Lower leg skin (tissue), 3 donors: ENCODE measurements around the gene SLC12A3.

Source experiments
- POLR2A ChIP-seq, 2 donors: fragments of 450-650 bp; IDR thresholded peaks; one replicate each; pipeline ENCODE4 v1.6.1; 2016 to 2017; ENCODE audit warnings: antibody characterized with exemption in 2 of 2, mild to moderate bottlenecking in 1 of 2, moderate library complexity in 1 of 2
- TF ChIP-seq, protein P1 (sequence below), 3 donors: fragments of 450-650 bp; IDR thresholded peaks; one replicate each; pipeline ENCODE4 v1.5.1; 2016; ENCODE audit warnings: antibody characterized with exemption in 3 of 3, mild to moderate bottlenecking in 3 of 3, moderate library complexity in 2 of 3

DNA sequence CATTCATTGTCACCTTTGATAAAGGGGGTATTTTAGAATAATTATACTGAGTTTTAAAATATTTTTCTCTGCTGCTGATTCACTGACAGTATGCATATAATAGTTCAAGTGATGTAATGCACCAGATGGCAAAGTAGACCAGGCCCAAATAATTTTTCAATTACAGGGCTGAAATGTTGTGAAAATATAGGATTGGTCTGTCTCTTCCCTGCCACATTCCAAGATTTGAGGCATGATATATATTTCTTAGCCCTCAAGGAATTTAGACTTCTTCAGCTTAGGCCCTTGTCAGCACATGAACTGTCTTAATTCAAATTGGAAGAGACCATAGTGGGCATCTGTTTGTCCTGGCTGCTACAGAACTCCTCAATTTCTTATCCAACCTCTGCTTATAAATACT, 39.2 kb upstream of the SLC12A3 start:
- TF ChIP-seq, protein P1, sequence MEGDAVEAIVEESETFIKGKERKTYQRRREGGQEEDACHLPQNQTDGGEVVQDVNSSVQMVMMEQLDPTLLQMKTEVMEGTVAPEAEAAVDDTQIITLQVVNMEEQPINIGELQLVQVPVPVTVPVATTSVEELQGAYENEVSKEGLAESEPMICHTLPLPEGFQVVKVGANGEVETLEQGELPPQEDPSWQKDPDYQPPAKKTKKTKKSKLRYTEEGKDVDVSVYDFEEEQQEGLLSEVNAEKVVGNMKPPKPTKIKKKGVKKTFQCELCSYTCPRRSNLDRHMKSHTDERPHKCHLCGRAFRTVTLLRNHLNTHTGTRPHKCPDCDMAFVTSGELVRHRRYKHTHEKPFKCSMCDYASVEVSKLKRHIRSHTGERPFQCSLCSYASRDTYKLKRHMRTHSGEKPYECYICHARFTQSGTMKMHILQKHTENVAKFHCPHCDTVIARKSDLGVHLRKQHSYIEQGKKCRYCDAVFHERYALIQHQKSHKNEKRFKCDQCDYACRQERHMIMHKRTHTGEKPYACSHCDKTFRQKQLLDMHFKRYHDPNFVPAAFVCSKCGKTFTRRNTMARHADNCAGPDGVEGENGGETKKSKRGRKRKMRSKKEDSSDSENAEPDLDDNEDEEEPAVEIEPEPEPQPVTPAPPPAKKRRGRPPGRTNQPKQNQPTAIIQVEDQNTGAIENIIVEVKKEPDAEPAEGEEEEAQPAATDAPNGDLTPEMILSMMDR (IDR thresholded peaks at IDR 0.05): no peak
- TF ChIP-seq POLR2A (IDR thresholded peaks at IDR 0.05): no peak
